H1 (cell line): ENCODE data around the gene PIK3R6. TPM values are rescaled to one million over a fixed set of nuclear protein-coding genes. Genes with fewer than 3 reads are reported as not detected.

Experiments
- CTCF ChIA-PET: fragments of 300-600 bp; sonication (Branson Sonifier 250); formaldehyde crosslinking; loops from one replicate; lab custom pipeline; 2021; ENCODE audit not compliant: partially characterized antibody; lab: Charles Lee
- POLR2A ChIA-PET: fragments of 300-600 bp; sonication (Branson Sonifier 250); formaldehyde crosslinking; loops from one replicate; lab custom pipeline; 2021; ENCODE audit warnings: inconsistent platforms; ENCODE audit not compliant: partially characterized antibody; lab: Charles Lee
- DNase-seq, 2 experiments: peaks; one replicate each; pipeline versions ENCODE4 v3.0.0 to v3.0.0-alpha.2; 2010 to 2022; ENCODE audit warnings: low spot score in 2 of 2, low read depth in 1 of 2, mixed read lengths in 1 of 2
- FAIRE-seq: peaks from 2 replicates; lab custom pipeline; 2011; peaks lifted over from hg19 to GRCh38; lab: Jason Lieb, UNC
- H2AFZ ChIP-seq: 2 replicates; pipeline ENCODE4 v1.8.1; 2012; ENCODE audit warnings: low read length, inconsistent platforms
- H2AK5ac ChIP-seq: 2 replicates; pipeline ENCODE4 v1.6.1; 2013; ENCODE audit warnings: low read depth, low read length
- H2BK120ac ChIP-seq: replicated peaks from 2 replicates; pipeline ENCODE3; 2013; ENCODE audit warnings: low read depth, low read length, inconsistent platforms
- H2BK12ac ChIP-seq: 2 replicates; pipeline ENCODE4 v1.6.1; 2013; ENCODE audit warnings: low read depth, low read length
- H2BK15ac ChIP-seq: 2 replicates; pipeline ENCODE4 v1.6.1; 2013; ENCODE audit warnings: low read length
- H2BK20ac ChIP-seq: 2 replicates; pipeline ENCODE4 v1.6.1; 2013; ENCODE audit warnings: low read length
- H2BK5ac ChIP-seq: 2 replicates; pipeline ENCODE4 v1.6.1; 2013; ENCODE audit warnings: low read depth, low read length
- H3K14ac ChIP-seq: 2 replicates; pipeline ENCODE4 v1.6.1; 2013; ENCODE audit warnings: inconsistent platforms; ENCODE audit not compliant: insufficient read length
- H3K18ac ChIP-seq: 2 replicates; pipeline ENCODE4 v1.6.1; 2013; ENCODE audit warnings: low read length; ENCODE audit errors: extremely low read depth
- H3K23ac ChIP-seq: 2 replicates; pipeline ENCODE4 v1.6.1; 2013; ENCODE audit warnings: inconsistent platforms; ENCODE audit not compliant: insufficient read length
- H3K23me2 ChIP-seq: 2 replicates; pipeline ENCODE4 v1.6.1; 2013; ENCODE audit warnings: low read depth, low read length
- H3K27ac ChIP-seq: 2 replicates; pipeline ENCODE4 v1.6.1; 2011; ENCODE audit warnings: low read depth, low read length, inconsistent platforms
- H3K27me3 ChIP-seq, 4 experiments: replicated peaks in 1 of 4; 1 replicate in 1 of 4; 2 replicates in 3 of 4; pipeline versions ENCODE4 v1.6.1 to v1.8.1; 2011 to 2013; ENCODE audit warnings: low read length in 3 of 4, mild to moderate bottlenecking in 3 of 4, inconsistent platforms in 2 of 4, mixed read lengths in 2 of 4, moderate library complexity in 1 of 4; ENCODE audit not compliant: control insufficient read depth in 3 of 4, insufficient read depth in 3 of 4; ENCODE audit errors: extremely low read depth in 1 of 4
- H3K36me3 ChIP-seq, 4 experiments: 2 replicates each; pipeline versions ENCODE4 v1.6.1 to v1.8.1; 2011 to 2013; ENCODE audit warnings: mild to moderate bottlenecking in 4 of 4, low read length in 3 of 4, moderate library complexity in 2 of 4, control low read depth in 1 of 4, inconsistent platforms in 1 of 4; ENCODE audit not compliant: insufficient read depth in 4 of 4, control insufficient read depth in 2 of 4
- H3K4ac ChIP-seq: replicated peaks from 2 replicates; pipeline ENCODE3; 2013; ENCODE audit warnings: low read length, low read depth, mixed read lengths, inconsistent platforms; ENCODE audit not compliant: insufficient read length
- H3K4me1 ChIP-seq, 4 experiments: replicated peaks in 1 of 4; 1 replicate in 1 of 4; 2 replicates in 3 of 4; pipeline versions ENCODE4 v1.6.1 to v1.8.1; 2011 to 2013; ENCODE audit warnings: low read length in 3 of 4, inconsistent platforms in 2 of 4, mixed read lengths in 1 of 4; ENCODE audit not compliant: insufficient read depth in 4 of 4, control insufficient read depth in 3 of 4
- H3K4me2 ChIP-seq, 2 experiments: 2 replicates each; pipeline versions ENCODE4 v1.6.1 to v1.8.1; 2011 to 2013; ENCODE audit warnings: low read depth in 2 of 2, low read length in 2 of 2, control low read depth in 1 of 2, inconsistent platforms in 1 of 2, mild to moderate bottlenecking in 1 of 2; ENCODE audit not compliant: insufficient read depth in 1 of 2
- H3K4me3 ChIP-seq, 4 experiments: fragments of 200-600, 300-600 bp in 1 of 4; sonication (generic), shearing (Covaris generic), sonication (Bioruptor Twin) in 1 of 4; 2 replicates each; pipeline versions ENCODE4 v1.5.1 to v1.8.1; 2011 to 2016; ENCODE audit warnings: low read length in 4 of 4, low read depth in 3 of 4, control low read depth in 2 of 4, inconsistent platforms in 2 of 4, mild to moderate bottlenecking in 2 of 4, mixed read lengths in 1 of 4, moderate library complexity in 1 of 4; ENCODE audit not compliant: insufficient read depth in 2 of 4; ENCODE audit errors: extremely low read depth in 1 of 4
- H3K56ac ChIP-seq: replicated peaks from 2 replicates; pipeline ENCODE3; 2013; ENCODE audit warnings: low read depth, mild to moderate bottlenecking, mixed read lengths, low read length, inconsistent platforms; ENCODE audit not compliant: insufficient read length
- H3K79me1 ChIP-seq: 2 replicates; pipeline ENCODE4 v1.6.1; 2013; ENCODE audit warnings: low read depth, low read length, control low read depth
- H3K79me2 ChIP-seq, 2 experiments: 2 replicates each; pipeline versions ENCODE4 v1.6.1 to v1.8.1; 2012 to 2013; ENCODE audit warnings: low read length in 2 of 2, mild to moderate bottlenecking in 2 of 2, inconsistent platforms in 1 of 2; ENCODE audit not compliant: insufficient read depth in 2 of 2, control insufficient read depth in 1 of 2
- H3K9ac ChIP-seq, 4 experiments: replicated peaks in 1 of 4; 1 replicate in 1 of 4; 2 replicates in 3 of 4; pipeline versions ENCODE4 v1.6.1 to v1.8.1; 2011 to 2013; ENCODE audit warnings: low read depth in 3 of 4, low read length in 3 of 4, control low read depth in 2 of 4, mild to moderate bottlenecking in 2 of 4, moderate library complexity in 2 of 4, inconsistent platforms in 1 of 4; ENCODE audit errors: extremely low read depth in 1 of 4
- H3K9me3 ChIP-seq, 2 experiments: 2 replicates each; pipeline versions ENCODE4 v1.6.1 to v1.8.1; 2012 to 2013; ENCODE audit warnings: mild to moderate bottlenecking in 2 of 2, moderate library complexity in 2 of 2, control low read depth in 1 of 2, inconsistent platforms in 1 of 2, low read depth in 1 of 2, low read length in 1 of 2, mixed read lengths in 1 of 2; ENCODE audit not compliant: insufficient read depth in 2 of 2
- H4K20me1 ChIP-seq, 2 experiments: replicated peaks in 1 of 2; 2 replicates each; pipeline versions ENCODE3 to v1.8.1; 2011 to 2013; ENCODE audit warnings: inconsistent platforms in 2 of 2, low read length in 2 of 2, mild to moderate bottlenecking in 1 of 2; ENCODE audit not compliant: insufficient read depth in 2 of 2, control insufficient read depth in 1 of 2
- H4K5ac ChIP-seq: 2 replicates; pipeline ENCODE4 v1.6.1; 2013; ENCODE audit warnings: low read length, low read depth, mixed read lengths, inconsistent platforms; ENCODE audit not compliant: insufficient read length
- H4K8ac ChIP-seq: 2 replicates; pipeline ENCODE4 v1.8.0; 2013; ENCODE audit warnings: mild to moderate bottlenecking, moderate library complexity, low read length, inconsistent platforms; ENCODE audit not compliant: insufficient read depth; ENCODE audit errors: extremely low read depth
- H4K91ac ChIP-seq: replicated peaks from 2 replicates; pipeline ENCODE3; 2013; ENCODE audit warnings: low read length, mixed read lengths, inconsistent platforms; ENCODE audit not compliant: insufficient read length
- WGBS, 2 experiments: shearing (Covaris generic) in 1 of 2; methylation state at CpG; one replicate each; pipeline versions ENCODE4 v1.1.6 to v1.1.7; 2013 to 2015; ENCODE audit warnings: low lambda C conversion rate in 2 of 2, mixed read lengths in 2 of 2, inconsistent platforms in 1 of 2, low coverage in 1 of 2, missing lambda C conversion rate in 1 of 2; ENCODE audit not compliant: insufficient replicate concordance in 2 of 2, insufficient coverage in 1 of 2, insufficient read length in 1 of 2; ENCODE audit errors: extremely low coverage in 1 of 2, missing lambda C conversion rate in 1 of 2; 5-methylcytosine and 5-hydroxymethylcytosine counted together
- polyA plus RNA-seq, 7 experiments: library from polyadenylated mRNA; depleted of rRNA in 3 of 7; stranded (reverse) in 5 of 7; unstranded in 2 of 7; fragments of >200 nt in 5 of 7; fragments of 200-250 nt in 2 of 7; gene quantifications; 1 replicate in 5 of 7; 2 replicates in 1 of 7; 4 replicates in 1 of 7; pipeline versions ENCODE4 v1.2.1 to v1.2.3, GENCODE V29; 2011 to 2013; ENCODE audit warnings: missing spikeins in 2 of 7, mixed read lengths in 2 of 7
- total RNA-seq: library from RNA; stranded (reverse); fragmentation: NEBNext Ultra II Directional; extraction: Animal tissue kit (Norgen Biotek cat#: 25700); gene quantifications from 2 replicates; pipeline ENCODE4 v1.2.1, GENCODE V29; 2021

Gene PIK3R6
- total and polyA plus RNA-seq, 2 of the 8 experiments (the other 6 are each of a cell fraction or from before 2014, with no cell fraction given) = 0.24 to 1.2 TPM

DNA sequence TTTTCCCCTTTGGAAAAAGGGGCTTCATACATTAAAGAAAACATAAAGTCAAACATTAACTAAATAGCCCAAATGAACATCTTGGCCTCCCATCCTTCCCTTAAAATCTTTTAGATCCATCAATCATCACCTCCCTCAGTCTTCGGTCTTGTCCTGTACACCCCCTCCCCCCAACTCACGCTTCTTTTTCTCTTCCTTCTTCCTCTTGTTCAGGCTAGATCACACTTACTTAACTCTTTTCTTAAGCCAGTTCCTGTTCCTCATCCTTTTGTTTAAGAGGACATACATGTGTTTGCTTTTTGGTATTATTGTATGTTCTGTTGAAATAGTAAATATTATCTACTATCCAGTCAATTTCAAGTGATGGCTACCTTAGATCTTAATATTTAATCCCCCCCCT is 73.8 kb downstream of the PIK3R6 start:
- H4K91ac ChIP-seq = no peak overlapping the region
- H2AK5ac ChIP-seq = no peak overlapping the region
- ChIA-PET CTCF (no interaction called here), POLR2A (no interaction called here)
- H3K4ac ChIP-seq = no peak overlapping the region
- no peak overlapping the region for H3K9ac ChIP-seq
- no peak for DNase-seq
- H3K79me1 ChIP-seq = no peaks in the 10 kb centered on the region
- WGBS, 2 experiments = 87% methylated on average over 2 of the region's 2 CpGs; no CpG with 5 or more reads in 1 of the 2 experiments
- no peak overlapping the region for H4K8ac ChIP-seq
- H3K36me3 ChIP-seq = no peaks in the 10 kb centered on the region
- peaks cover 0 to 6% (median 0%) of the 10 kb centered on the region in 4 experiments; a peak in 1 of 7 replicates for H3K27me3 ChIP-seq
- H2BK15ac ChIP-seq = no peak overlapping the region
- H3K4me1 ChIP-seq = peaks cover 3 to 5% (median 4%) of the 10 kb centered on the region in 4 experiments; a peak in 6 of 7 replicates
- H2BK20ac ChIP-seq = no peak overlapping the region
- no peak overlapping the region for H3K14ac ChIP-seq
- no peak overlapping the region for H4K5ac ChIP-seq
- no peaks in the 10 kb centered on the region for H4K20me1 ChIP-seq
- no peak overlapping the region for H2AFZ ChIP-seq
- H2BK5ac ChIP-seq = no peak overlapping the region
- H3K79me2 ChIP-seq = no peaks in the 10 kb centered on the region
- no peak for FAIRE-seq
- no peak overlapping the region for H3K27ac ChIP-seq
- H2BK12ac ChIP-seq = no peak overlapping the region
- no peak overlapping the region for H3K4me2 ChIP-seq
- H2BK120ac ChIP-seq = no peak overlapping the region
- H3K56ac ChIP-seq = no peak overlapping the region
- H3K23me2 ChIP-seq = peaks cover under 1% of the 10 kb centered on the region; the same call in 1 of the 2 replicates
- no peak overlapping the region for H3K23ac ChIP-seq
- H3K4me3 ChIP-seq = no peak overlapping the region
- H3K9me3 ChIP-seq = peaks cover 4 to 13% of the 10 kb centered on the region in 2 experiments; a peak in 3 of 4 replicates
- no peak overlapping the region for H3K18ac ChIP-seq
